Measurements from ENCODE around the gene SLC41A2.

Gene SLC41A2

DNA sequence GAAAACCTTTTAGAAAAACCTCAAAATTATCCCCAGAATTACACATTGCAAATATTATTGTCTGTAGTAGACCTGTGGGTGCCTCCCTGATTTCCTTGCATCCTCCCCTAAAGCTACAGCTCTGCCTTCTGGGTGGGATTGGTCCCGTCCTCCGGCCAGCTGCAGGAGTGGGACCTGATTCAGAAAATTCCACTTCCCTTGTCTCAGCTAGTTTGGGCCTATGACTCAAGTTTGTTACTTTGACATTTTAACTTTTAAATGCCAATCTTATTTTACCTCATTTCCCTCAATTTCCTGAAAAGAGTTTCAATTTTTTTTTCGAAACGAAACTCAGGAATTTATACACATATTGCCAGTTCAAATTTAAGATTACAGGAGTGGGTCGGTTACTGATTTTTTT lies 13.2 kb upstream of the SLC41A2 start:
- TF ChIP-seq POLR2AphosphoS5 (IDR thresholded peaks at IDR 0.05; ENCODE audit: low read depth, low read length) (no peak), SIN3A (IDR thresholded peaks at IDR 0.05; ENCODE audit: borderline replicate concordance, insufficient read depth, low read length) (no peak), FOXP2 (optimal IDR thresholded peaks at IDR 0.05; ENCODE audit: borderline replicate concordance, extremely low read depth, extremely low read length, insufficient read depth) (no peak), TAF1 (IDR thresholded peaks at IDR 0.05; ENCODE audit: borderline replicate concordance, insufficient read depth, low read length) (no peak)
- TF ChIP-seq, protein P1, sequence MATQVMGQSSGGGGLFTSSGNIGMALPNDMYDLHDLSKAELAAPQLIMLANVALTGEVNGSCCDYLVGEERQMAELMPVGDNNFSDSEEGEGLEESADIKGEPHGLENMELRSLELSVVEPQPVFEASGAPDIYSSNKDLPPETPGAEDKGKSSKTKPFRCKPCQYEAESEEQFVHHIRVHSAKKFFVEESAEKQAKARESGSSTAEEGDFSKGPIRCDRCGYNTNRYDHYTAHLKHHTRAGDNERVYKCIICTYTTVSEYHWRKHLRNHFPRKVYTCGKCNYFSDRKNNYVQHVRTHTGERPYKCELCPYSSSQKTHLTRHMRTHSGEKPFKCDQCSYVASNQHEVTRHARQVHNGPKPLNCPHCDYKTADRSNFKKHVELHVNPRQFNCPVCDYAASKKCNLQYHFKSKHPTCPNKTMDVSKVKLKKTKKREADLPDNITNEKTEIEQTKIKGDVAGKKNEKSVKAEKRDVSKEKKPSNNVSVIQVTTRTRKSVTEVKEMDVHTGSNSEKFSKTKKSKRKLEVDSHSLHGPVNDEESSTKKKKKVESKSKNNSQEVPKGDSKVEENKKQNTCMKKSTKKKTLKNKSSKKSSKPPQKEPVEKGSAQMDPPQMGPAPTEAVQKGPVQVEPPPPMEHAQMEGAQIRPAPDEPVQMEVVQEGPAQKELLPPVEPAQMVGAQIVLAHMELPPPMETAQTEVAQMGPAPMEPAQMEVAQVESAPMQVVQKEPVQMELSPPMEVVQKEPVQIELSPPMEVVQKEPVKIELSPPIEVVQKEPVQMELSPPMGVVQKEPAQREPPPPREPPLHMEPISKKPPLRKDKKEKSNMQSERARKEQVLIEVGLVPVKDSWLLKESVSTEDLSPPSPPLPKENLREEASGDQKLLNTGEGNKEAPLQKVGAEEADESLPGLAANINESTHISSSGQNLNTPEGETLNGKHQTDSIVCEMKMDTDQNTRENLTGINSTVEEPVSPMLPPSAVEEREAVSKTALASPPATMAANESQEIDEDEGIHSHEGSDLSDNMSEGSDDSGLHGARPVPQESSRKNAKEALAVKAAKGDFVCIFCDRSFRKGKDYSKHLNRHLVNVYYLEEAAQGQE (IDR thresholded peaks at IDR 0.05; ENCODE audit: insufficient read depth in 1 of 2, low read depth in 2 of 2, low read length in 2 of 2): no peak

DNA sequence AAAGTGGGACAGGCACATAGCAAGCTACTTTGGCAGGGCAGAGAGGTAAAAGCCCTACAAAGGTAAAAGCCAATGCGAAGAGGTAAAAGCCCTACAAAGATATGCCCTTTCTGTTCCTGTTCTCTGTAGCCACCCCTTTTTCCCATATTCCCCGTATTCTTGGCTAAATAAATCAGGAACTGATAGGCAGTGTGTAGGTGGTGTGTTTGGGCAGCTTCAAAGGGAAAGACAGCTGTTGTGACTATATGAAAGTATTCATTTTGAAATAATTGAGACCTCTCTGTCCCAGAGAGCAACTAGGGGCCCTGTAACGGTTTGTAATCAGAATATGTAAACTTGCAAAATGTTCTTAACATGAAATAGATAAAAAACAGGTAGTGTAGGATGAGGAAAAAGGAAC lies 11.3 kb upstream of the SLC41A2 start:
- TF ChIP-seq FOXP2 (optimal IDR thresholded peaks at IDR 0.05; ENCODE audit: borderline replicate concordance, extremely low read depth, extremely low read length, insufficient read depth): no peak

- TF ChIP-seq POLR2AphosphoS5 (IDR thresholded peaks at IDR 0.05; ENCODE audit: low read depth, low read length) (no peak), FOXP2 (optimal IDR thresholded peaks at IDR 0.05; ENCODE audit: borderline replicate concordance, extremely low read depth, extremely low read length, insufficient read depth) (no peak), SIN3A (IDR thresholded peaks at IDR 0.05; ENCODE audit: borderline replicate concordance, insufficient read depth, low read length) (no peak), TAF1 (IDR thresholded peaks at IDR 0.05; ENCODE audit: borderline replicate concordance, insufficient read depth, low read length) (no peak)
- TF ChIP-seq, protein P1 (IDR thresholded peaks at IDR 0.05; ENCODE audit: insufficient read depth in 1 of 2, low read depth in 2 of 2, low read length in 2 of 2): no peak
These were observed 8.6 kb upstream of the SLC41A2 start for GRCh38 chr12:104966677-104967076.

- TF ChIP-seq TAF1 (IDR thresholded peaks at IDR 0.05; ENCODE audit: borderline replicate concordance, insufficient read depth, low read length): no peak
- TF ChIP-seq POLR2AphosphoS5 (IDR thresholded peaks at IDR 0.05; ENCODE audit: low read depth, low read length): no peak
- TF ChIP-seq FOXP2 (optimal IDR thresholded peaks at IDR 0.05; ENCODE audit: borderline replicate concordance, extremely low read depth, extremely low read length, insufficient read depth): no peak
- TF ChIP-seq, protein P1 (IDR thresholded peaks at IDR 0.05; ENCODE audit: insufficient read depth in 1 of 2, low read depth in 2 of 2, low read length in 2 of 2): no peak
- TF ChIP-seq SIN3A (IDR thresholded peaks at IDR 0.05; ENCODE audit: borderline replicate concordance, insufficient read depth, low read length): no peak
These were observed 6.7 kb upstream of the SLC41A2 start for GRCh38 chr12:104964856-104965205.

GRCh38 chr12:104964167-104964855 lies 6.2 kb upstream of the SLC41A2 start:
- TF ChIP-seq SIN3A (IDR thresholded peaks at IDR 0.05; ENCODE audit: borderline replicate concordance, insufficient read depth, low read length): no peak
- no peak for TF ChIP-seq TAF1 (IDR thresholded peaks at IDR 0.05; ENCODE audit: borderline replicate concordance, insufficient read depth, low read length)
- no peak for TF ChIP-seq FOXP2 (optimal IDR thresholded peaks at IDR 0.05; ENCODE audit: borderline replicate concordance, extremely low read depth, extremely low read length, insufficient read depth)
- TF ChIP-seq, protein P1 (IDR thresholded peaks at IDR 0.05; ENCODE audit: insufficient read depth in 1 of 2, low read depth in 2 of 2, low read length in 2 of 2): no peak
- no peak for TF ChIP-seq POLR2AphosphoS5 (IDR thresholded peaks at IDR 0.05; ENCODE audit: low read depth, low read length)
